KMS-11 (cell line): ENCODE measurements around the gene EGF.

ENCODE experiments used
- H2AFZ ChIP-seq: fragments of 200-600 bp; sonication (generic); 2 replicates; pipeline ENCODE4 v1.6.1; 2016; ENCODE audit warnings: antibody characterized with exemption, mixed run types, low read depth
- H3K27ac ChIP-seq: fragments of 200-600 bp; sonication (generic); 2 replicates; pipeline ENCODE4 v1.6.1; 2016; ENCODE audit warnings: mild to moderate bottlenecking, mixed run types
- H3K27me3 ChIP-seq: fragments of 200-600 bp; sonication (generic); 2 replicates; pipeline ENCODE4 v1.6.1; 2017; ENCODE audit warnings: mild to moderate bottlenecking, low read depth, mixed run types, moderate library complexity; ENCODE audit not compliant: insufficient read depth
- H3K36me3 ChIP-seq: fragments of 200-600 bp; sonication (generic); 2 replicates; pipeline ENCODE4 v1.6.1; 2017; ENCODE audit warnings: mild to moderate bottlenecking, mixed run types; ENCODE audit not compliant: insufficient read depth
- H3K4me1 ChIP-seq: fragments of 200-600 bp; sonication (generic); 2 replicates; pipeline ENCODE4 v1.6.1; 2016; ENCODE audit warnings: mild to moderate bottlenecking, low read depth, mixed run types; ENCODE audit not compliant: poor library complexity, severe bottlenecking
- H3K4me2 ChIP-seq: fragments of 200-600 bp; sonication (generic); 2 replicates; pipeline ENCODE4 v1.7.0; 2016; ENCODE audit warnings: mild to moderate bottlenecking, mixed run types
- H3K4me3 ChIP-seq: fragments of 200-600 bp; sonication (generic); IDR thresholded peaks from 2 replicates; pipeline ENCODE4 v1.6.1; 2017; ENCODE audit warnings: low read depth, low read length, mixed read lengths; ENCODE audit not compliant: insufficient read depth
- H3K79me2 ChIP-seq: fragments of 200-600 bp; sonication (generic); 2 replicates; pipeline ENCODE4 v1.6.1; 2016; ENCODE audit warnings: low read depth, mixed run types; ENCODE audit not compliant: insufficient read depth
- H3K9ac ChIP-seq: fragments of 200-600 bp; sonication (generic); 2 replicates; pipeline ENCODE4 v1.6.1; 2016; ENCODE audit warnings: mild to moderate bottlenecking, mixed run types
- H4K20me1 ChIP-seq: fragments of 200-600 bp; sonication (generic); 2 replicates; pipeline ENCODE4 v1.6.1; 2016; ENCODE audit warnings: mild to moderate bottlenecking, mixed run types; ENCODE audit not compliant: insufficient read depth
- TF ChIP-seq, protein P1 (sequence below): fragments of 200-600 bp; sonication (generic); conservative IDR thresholded peaks from 2 replicates; pipeline ENCODE4 v1.6.1; 2017; ENCODE audit warnings: low read depth, mild to moderate bottlenecking, antibody characterized with exemption, low read length, moderate library complexity, mixed read lengths

Gene EGF

DNA sequence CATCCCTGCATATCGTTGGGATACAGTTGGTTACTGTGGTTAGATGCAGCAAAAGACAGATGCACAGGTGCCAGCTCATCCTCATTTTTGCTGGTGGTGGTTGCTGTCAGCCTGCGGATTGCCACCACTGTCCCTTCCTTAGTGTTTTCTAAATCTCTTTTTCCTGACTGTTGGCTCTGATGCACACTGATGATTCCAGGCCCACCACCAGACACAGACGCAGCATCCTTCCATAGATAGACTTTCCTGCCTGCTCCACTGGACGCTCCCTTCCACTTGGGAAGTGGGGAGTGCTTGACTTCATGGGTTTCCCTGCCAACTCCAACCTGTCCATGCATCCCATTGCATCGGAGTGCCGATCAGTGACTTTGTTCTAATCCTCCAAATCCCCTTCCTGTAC, 101.5 kb downstream of the EGF start:
- no peak overlapping the region for H3K4me2 ChIP-seq
- no peaks in the 10 kb centered on the region for H3K27me3 ChIP-seq
- no peaks in the 10 kb centered on the region for H3K79me2 ChIP-seq
- no peak overlapping the region for H3K9ac ChIP-seq
- H3K36me3 ChIP-seq: no peaks in the 10 kb centered on the region
- no peak overlapping the region for H2AFZ ChIP-seq
- H3K4me3 ChIP-seq: no peak overlapping the region
- H4K20me1 ChIP-seq: no peaks in the 10 kb centered on the region
- H3K4me1 ChIP-seq: peaks cover 9% of the 10 kb centered on the region
- no peak overlapping the region for H3K27ac ChIP-seq
- TF ChIP-seq, protein P1, sequence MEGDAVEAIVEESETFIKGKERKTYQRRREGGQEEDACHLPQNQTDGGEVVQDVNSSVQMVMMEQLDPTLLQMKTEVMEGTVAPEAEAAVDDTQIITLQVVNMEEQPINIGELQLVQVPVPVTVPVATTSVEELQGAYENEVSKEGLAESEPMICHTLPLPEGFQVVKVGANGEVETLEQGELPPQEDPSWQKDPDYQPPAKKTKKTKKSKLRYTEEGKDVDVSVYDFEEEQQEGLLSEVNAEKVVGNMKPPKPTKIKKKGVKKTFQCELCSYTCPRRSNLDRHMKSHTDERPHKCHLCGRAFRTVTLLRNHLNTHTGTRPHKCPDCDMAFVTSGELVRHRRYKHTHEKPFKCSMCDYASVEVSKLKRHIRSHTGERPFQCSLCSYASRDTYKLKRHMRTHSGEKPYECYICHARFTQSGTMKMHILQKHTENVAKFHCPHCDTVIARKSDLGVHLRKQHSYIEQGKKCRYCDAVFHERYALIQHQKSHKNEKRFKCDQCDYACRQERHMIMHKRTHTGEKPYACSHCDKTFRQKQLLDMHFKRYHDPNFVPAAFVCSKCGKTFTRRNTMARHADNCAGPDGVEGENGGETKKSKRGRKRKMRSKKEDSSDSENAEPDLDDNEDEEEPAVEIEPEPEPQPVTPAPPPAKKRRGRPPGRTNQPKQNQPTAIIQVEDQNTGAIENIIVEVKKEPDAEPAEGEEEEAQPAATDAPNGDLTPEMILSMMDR: no peak

DNA sequence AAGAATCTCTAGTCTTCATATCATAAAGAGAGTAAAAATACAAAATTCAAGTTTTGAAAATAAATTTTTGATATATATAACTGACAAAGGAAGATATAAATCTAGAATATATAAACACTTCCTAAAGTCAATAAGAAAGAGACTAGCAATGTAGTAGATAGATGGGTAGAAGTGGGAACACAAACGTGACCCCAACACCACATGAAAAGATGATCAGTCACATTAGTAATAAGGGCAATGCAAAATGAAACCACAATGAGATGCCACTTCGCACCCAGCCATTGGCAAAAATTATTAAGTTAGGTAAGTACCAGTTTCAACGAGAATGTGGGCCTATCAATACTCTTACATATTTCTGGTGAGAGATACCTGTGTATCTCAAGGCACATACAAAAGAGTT, 106.5 kb downstream of the EGF start:
- Histone ChIP-seq H3K27me3 (no peaks in the 10 kb centered on the region), H2AFZ (no peak overlapping the region), H3K36me3 (no peaks in the 10 kb centered on the region), H3K4me1 (no peaks in the 10 kb centered on the region), H3K79me2 (no peaks in the 10 kb centered on the region), H4K20me1 (no peaks in the 10 kb centered on the region), H3K27ac (no peak overlapping the region), H3K4me3 (no peak overlapping the region), H3K9ac (no peak overlapping the region), H3K4me2 (no peak overlapping the region)
- TF ChIP-seq, protein P1: no peak

DNA sequence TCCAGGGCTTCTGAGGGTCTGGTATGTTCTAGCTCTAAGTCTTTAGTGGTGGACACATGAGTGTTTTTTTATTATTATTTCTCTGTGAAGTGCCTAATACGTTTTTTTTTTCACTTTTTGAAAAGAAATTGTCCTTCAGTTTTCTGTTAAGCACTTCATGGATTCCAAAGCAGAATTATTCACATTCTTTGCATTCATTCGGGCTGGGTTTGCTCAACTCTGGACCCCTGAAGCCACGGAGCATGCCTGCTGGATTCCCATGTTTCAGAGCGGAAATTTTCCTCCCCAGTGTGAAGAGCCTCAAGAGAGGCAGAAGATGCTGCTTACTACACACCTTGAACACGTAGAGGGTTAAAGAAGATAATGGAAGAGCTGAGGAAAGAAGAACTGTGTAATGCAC, 107.5 kb downstream of the EGF start:
- no peaks in the 10 kb centered on the region for H3K36me3 ChIP-seq
- TF ChIP-seq, protein P1: no peak
- no peaks in the 10 kb centered on the region for H3K27me3 ChIP-seq
- no peak overlapping the region for H3K9ac ChIP-seq
- H2AFZ ChIP-seq: no peak overlapping the region
- H3K79me2 ChIP-seq: no peaks in the 10 kb centered on the region
- no peaks in the 10 kb centered on the region for H3K4me1 ChIP-seq
- no peaks in the 10 kb centered on the region for H4K20me1 ChIP-seq
- H3K4me3 ChIP-seq: no peak overlapping the region
- no peak overlapping the region for H3K27ac ChIP-seq
- H3K4me2 ChIP-seq: no peak overlapping the region

DNA sequence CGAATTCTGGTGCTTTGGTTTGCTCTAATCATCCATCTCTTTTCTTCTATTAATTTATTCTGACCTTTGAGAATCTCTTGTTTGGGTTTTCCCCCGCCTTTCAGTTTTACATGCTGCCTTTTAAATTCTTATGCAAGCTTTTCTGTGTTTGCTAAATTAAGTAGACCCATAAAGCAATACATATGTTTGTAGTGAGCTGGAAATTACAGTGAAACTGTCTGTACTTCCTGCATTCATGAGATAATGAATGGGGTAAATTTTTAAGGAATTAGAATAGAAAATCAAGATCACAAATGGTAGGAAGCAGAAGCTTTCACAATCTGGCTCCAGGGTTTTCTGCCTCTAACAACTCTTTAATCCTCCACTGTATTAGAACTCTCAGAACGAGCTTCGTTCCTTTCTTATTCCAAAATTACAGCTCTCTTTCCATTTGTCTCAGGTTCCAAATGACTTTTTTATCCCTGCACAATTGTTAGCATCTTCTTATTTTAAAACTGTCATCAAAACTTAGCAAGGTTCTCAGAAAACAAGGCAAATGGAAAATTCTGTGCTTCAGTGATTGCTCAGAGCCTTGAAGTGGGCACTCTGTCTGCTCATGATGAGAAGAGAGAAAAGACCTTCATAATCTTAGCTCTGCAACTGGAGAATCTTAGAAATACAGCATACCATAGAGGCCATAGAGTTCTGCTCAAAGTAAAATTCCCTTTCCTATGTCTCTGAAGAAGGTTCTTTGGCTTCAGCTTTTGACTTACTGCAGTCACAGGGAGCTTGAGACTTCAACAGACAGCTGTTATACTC, 108.2 kb downstream of the EGF start:
- TF ChIP-seq, protein P1: no peak
- no peak overlapping the region for H3K4me3 ChIP-seq
- no peak overlapping the region for H3K9ac ChIP-seq
- H3K4me1 ChIP-seq: no peaks in the 10 kb centered on the region
- H3K4me2 ChIP-seq: no peak overlapping the region
- no peaks in the 10 kb centered on the region for H3K36me3 ChIP-seq
- no peak overlapping the region for H2AFZ ChIP-seq
- H4K20me1 ChIP-seq: no peaks in the 10 kb centered on the region
- no peaks in the 10 kb centered on the region for H3K79me2 ChIP-seq
- H3K27ac ChIP-seq: no peak overlapping the region
- no peaks in the 10 kb centered on the region for H3K27me3 ChIP-seq
